Stimulated activated CD8-positive, alpha-beta memory T cell treated with anti-CD3 and anti-CD28 coated beads, Interleukin-2, amount 100 ng/mL, for 1 hour (primary cell): ENCODE results near the gene HIPK3.
"Not testable (repeated sequence)": the region's sequence is repeated elsewhere in the genome, so short reads cannot be mapped to it uniquely, and the experiment has no call there.

Experiments used
- DNase-seq, 2 donors: peaks; one replicate each; pipeline ENCODE4 v3.0.0-alpha.2; 2020; ENCODE audit warnings: low read depth in 2 of 2

HIPK3 gene

DNA sequence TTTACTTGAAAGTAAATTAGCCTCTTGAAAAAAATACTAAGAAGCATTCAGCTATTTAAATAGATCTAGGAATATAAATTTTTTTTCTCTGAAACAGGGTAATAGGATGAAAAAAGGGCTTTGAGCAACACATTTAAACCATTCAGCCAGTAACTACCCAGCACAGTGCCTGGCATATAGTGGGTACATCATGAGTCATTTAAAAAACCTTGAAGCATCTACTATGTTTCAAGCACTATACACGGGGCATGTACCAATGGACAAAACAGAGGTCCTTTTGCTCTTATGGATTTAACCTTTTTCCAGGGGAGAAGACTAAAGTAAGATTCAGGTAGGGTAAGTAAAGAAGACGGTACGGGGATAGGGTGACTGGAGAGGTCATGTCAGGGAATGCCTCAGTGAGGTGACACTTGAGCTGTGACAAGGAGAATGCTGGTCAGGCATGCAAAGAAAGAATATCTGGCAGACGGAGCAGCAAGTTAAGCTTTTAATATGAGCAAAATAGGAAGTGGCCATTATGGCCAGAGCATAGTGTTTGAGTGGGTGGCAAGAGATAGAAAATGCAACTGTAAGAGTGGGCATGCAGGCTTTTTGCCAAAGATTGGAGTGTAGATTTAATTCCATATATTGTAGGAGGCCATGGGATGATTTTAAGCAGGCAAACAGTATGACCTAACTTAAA lies 101.1 kb downstream of the HIPK3 start:
- DNase-seq = no peak

DNA sequence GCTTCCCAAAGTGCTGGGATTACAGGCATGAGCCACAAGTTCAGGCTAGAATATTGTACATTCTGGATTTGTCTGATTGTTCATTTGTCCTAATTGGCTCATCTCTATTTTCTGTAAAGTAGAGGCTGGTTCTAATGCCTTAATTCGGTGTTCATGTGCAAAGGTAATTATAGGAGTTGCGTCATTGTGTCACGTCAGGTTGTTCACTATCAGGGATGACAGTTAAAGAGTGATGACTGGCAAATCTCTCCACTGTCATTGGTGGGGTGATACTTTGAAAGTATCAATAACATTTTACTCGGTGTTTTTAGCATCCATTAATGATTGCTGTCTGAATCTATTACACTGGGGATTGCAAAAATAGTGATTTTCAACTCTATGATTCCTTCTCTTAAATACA lies 103.5 kb downstream of the HIPK3 start:
- DNase-seq = no peak

DNA sequence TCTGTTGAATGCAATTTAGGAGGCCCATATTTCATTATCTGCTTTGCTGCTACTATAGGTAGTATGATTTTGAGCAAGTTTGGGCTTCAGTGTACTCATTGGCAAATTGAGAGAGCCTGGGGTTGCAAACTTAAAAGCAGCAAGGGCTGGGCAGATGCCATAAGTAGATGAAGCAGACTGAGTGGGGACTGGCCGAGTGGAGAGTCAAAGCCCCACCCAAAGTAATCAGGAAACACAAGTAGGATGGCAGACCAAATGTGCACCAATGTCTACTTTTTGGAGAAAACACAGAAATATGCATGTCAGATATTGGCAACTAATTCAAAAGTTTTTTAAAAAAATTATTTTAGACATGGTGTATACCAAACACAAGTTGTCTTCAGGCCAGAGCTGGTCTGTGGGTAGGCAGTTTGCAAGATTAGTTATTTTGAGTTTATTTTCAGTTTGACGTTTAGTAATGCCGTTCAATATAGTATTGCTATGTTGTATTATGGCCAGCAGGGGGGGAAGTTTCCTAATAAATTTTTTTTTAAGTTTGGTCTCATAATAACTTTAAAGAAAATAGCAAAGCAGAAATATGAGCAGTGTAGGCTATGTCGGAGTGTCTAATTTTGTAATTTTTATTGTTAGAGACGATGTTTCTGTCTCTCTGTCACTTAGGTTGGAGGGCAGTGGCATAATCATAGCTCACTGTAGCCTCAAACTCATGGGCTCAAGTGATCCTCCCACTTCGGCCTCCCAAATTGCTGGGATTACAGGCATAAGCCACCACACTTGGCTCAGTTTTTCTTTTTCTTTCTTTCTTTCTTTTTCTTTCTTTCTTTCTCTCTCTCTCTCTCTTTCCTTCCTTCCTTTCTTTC lies 105.1 kb downstream of the HIPK3 start:
- DNase-seq = no peak

DNA sequence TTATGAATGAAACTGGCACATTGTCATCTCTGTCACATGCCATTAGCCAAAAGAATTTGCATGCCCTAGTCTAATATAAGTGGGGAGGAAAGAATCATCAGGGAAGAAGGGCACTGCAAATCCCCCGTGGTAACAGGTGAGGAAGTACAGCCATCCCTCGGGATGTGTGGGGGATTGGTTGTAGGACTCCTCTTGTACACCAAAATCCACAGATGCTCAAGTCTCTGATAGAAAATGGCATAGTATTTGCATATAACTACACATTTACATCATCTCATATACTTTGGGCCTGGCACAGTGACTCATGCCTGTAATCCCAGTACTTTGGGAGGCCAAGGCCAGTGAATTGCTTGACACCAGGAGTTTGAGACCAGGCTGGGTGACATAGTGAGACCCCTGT lies 109.7 kb downstream of the HIPK3 start:
- DNase-seq = no peak

- DNase-seq = not testable (repeated sequence)
Observed at GRCh38 chr11:33368475-33368874, 111.3 kb downstream of the HIPK3 start.

DNA sequence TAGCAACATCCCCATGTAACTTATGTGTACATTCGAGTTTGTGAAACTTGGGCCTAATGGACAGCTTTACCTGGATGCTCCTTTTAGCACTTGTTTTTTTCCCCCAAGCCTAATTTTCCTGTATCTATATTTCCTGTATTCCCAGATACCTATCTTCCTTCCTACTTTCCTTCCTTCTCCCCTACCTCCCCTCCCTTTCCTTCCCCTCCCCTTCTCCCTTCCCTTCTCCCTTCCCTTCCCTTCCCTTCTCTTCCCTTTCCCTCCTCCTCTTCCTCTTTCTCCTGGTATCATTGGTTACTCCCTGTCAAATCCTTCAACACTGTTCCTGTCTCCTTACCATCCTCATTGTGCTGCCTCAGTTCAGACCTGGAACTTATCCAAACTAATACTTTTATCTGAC lies 111.8 kb downstream of the HIPK3 start:
- DNase-seq = no peak

GRCh38 chr11:33373636-33374035 lies 116.5 kb downstream of the HIPK3 start:
- DNase-seq = no peak

DNA sequence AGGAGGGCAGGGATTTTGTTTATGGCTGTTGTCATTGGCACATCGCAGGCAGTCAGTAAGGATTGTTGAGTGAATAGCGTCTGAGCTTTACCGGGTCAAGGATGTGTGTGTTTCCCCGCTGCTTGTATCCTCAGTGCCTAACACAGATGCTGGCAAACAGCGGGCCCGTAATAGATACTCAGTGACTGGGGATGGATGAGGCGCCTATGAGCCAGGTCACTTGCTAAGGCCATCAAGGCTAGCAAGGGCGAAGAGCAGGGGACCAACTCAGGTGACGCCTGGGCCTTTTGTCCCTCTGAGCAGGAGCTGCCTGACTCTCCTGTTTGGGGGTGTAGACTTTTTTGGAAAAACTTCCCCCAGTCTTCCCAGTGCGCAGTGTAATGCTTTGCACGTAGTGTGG lies 118.1 kb downstream of the HIPK3 start:
- DNase-seq = no peak

- DNase-seq = no peak
Observed at GRCh38 chr11:33375688-33376311, 118.6 kb downstream of the HIPK3 start, which contains the start of gene KIAA1549L. Gene KIAA1549L (plus strand): TSS chr11:33376108.

DNA sequence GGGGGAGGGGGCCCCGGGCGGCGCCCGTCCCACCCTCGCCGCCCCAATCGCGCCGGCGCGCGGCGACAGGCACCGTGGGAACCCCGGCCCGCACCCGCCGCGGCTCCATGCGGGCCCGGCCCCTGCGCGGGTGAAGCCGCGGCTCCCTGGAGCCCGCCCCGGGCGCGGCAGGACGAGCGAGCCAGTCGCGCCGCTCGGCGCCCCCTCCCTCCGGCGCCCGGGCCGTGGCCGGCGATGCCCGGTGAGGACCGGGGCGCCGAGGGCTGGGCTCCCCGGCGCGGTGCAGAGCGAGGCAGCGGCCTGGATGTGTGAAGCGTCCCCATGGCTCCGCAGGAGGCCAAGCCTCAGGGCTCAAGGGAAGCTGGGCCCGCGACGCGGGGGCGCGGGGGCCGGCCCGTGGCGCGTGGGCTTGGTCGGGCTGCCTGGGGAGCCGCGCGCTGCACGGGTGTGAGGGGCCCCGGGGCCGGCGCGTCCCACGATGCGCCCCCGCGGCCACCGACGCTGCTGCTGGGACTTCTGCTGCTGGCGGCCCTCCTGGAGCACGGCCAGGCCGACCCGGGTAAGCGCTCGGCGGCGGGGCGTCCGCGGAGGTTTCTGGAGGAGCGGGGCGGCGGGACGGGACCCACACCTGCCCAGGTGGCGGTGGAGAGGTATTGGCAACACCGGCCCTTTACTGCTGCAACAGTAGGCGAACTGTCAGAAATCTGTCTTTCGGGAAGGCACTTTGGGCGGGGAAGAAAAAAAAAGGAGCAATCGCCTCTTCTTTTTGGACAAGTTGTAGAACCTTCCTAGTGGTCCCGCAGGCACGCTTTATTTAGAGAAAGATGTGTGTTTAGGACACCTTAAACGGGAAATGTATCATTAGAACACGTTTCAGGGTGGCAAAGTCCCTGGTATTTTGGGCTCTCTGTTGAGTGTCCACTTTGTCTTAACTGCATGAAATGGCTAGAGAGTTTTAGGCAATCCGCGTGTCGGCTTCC lies 119.4 kb downstream of the HIPK3 start:
- no peak for DNase-seq

- no peak for DNase-seq
Observed at GRCh38 chr11:33377412-33378370, 120.5 kb downstream of the HIPK3 start.

- DNase-seq = no peak
Observed at GRCh38 chr11:33379947-33380346, 122.8 kb downstream of the HIPK3 start.

DNA sequence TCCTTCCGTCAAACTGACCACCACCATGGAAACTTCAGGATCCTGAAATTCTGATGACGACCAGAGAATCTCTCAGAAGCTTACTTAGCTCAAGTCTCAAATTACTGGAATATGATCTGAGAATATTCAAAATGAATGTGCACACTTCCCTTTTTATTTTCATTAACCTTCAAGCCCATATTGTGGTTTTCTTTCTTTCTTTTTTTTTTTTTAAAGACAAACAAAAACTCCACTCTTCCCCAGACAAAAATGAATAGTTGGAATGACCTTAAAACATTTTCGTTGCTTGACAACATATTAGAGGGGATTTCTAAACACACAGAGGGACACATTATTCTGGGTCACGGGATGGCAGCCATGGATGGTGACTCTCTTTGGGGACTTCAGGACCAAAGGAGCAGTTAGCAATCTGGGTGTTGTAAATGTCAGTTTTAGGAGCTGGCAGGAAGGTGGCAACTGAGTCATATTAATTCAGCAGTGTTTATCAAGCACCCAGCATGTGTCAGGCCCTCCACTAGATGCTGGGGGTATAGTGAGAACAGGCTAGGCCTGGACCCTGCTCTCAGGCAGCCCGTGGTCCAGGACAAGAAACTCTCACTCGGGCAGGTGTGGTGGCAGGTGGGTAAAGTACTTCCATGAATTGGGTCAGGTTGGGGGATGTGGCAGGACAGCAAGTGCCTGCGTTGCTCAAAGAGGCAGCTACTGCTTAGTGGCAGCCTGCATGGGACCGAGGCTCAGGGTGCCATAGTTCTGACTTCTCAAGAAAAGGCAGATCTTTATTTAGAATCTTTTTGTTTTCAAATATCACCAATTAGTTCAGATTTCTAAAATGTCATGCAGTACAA lies 126.1 kb downstream of the HIPK3 start:
- no peak for DNase-seq

DNA sequence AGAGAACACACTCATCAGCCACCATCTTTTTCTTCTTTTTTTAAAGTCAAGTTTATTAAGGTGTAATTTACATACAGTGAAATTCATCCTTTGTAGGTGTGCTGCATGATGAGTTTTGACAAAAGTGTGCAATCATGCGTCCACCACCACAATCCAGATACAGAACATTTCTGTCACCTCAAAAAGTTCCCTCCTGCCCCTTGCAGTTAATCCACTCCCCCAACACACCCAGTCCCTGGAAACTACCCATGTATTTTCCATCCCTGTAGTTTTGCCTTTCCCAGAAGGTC lies 126.7 kb downstream of the HIPK3 start:
- DNase-seq = no peak

DNA sequence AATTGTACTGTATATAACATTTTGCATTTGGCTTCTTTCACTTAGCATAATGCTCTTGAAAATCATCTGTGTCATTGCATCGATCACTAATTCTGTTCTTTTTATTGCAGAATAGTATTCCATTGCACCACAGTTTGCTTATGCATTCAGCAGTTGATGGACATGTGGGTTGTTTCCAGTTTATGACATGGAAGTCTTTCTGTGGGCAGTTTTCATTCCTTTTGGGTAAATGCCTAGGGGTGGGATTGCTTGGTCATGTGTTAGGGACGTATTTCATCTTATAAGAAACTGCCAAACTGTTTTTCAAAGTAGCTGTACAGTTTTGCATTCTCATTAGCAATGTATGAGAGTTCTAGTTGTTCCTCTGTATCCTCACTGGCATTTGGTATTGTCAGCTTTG lies 127.0 kb downstream of the HIPK3 start:
- no peak for DNase-seq

- DNase-seq = no peak
Observed at GRCh38 chr11:33387581-33387980, 130.4 kb downstream of the HIPK3 start.

DNA sequence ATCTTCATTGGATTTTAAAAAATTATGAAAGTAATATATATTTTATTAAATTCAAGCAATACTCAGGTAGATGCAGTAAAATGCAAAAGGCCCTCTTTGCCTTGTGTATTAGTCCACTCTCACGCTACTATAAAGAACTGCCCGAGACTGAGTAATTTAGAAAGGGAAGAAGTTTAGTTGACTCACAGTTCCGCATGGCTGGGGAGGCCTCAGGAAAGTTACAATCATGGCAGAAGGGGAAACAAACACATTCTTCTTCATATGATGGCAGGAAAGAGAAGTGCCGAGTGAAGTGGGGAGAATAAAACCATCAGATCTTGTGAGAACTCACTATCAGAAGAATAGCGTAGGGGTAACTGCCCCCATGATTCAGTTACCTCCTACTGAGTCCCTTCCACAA lies 130.8 kb downstream of the HIPK3 start:
- DNase-seq = no peak

DNA sequence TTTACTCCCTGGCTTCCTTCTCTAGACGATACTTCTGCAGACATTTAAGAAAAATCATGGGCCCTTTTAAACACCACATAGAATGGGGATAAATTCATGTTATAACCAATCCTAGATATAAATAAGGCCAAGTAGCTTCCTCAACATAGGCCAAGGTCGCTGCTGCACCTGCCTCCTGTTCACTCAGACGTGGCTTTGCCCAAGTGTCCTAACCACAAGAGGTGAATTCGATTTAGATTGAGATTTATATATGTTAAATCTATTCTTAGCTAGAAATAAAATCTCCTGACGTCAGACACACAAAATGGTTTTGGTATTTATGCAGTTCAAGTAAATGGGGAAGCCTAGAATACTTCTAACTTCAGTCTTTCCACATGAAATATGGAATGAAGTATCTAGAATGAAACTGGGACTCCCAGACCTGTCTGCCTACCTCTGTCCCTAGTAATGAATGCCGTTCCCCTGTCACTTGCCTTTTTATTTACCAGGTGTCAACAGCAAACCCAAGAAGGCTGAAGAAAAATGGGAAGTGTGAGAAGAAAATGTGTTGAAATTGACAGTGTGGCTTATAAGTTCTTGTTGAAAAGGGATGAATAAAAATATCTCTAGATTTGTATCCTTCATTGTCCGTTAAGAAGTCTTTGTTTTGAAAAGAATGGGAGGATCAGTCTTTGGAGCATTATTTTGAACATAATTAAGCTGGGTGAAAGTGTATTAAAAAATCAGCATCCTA lies 131.8 kb downstream of the HIPK3 start:
- DNase-seq = no peak

DNA sequence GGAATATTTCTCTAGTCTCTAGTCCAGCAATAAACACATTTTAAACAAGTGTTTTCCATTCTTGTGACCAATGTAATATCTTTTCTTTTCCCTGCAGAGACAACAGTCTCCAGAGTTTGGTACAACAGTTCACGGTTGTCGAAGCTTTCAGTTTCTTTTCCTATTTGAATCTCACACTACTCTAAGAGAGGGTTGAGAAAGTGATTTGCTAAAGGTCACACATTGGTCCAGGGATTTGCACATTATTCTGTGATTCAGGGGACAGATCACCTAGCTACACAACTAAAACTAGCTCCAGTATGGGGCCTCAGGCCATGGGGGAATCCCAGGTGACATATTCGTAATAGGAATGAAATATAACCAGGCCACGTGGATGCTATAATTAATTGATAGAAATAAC lies 132.5 kb downstream of the HIPK3 start:
- DNase-seq = no peak
